NT2/D1 (cell line): ENCODE measurements around the gene MBD2.

Experiments
- SUZ12 ChIP-seq: IDR thresholded peaks from 2 replicates; pipeline ENCODE4 v1.6.1; 2011; ENCODE audit not compliant: insufficient read length, insufficient read depth; ENCODE audit errors: extremely low read depth
- ZNF274 ChIP-seq: IDR thresholded peaks from 2 replicates; pipeline ENCODE4 v1.6.1; 2011; ENCODE audit warnings: mild to moderate bottlenecking, low read depth, low read length

- TF ChIP-seq ZNF274 (no peak), SUZ12 (no peak)
Observed at GRCh38 chr18:54228364-54228763, 3.9 kb upstream of the MBD2 start.
